ENCODE results near the gene PTOV1.

The PTOV1 gene

DNA sequence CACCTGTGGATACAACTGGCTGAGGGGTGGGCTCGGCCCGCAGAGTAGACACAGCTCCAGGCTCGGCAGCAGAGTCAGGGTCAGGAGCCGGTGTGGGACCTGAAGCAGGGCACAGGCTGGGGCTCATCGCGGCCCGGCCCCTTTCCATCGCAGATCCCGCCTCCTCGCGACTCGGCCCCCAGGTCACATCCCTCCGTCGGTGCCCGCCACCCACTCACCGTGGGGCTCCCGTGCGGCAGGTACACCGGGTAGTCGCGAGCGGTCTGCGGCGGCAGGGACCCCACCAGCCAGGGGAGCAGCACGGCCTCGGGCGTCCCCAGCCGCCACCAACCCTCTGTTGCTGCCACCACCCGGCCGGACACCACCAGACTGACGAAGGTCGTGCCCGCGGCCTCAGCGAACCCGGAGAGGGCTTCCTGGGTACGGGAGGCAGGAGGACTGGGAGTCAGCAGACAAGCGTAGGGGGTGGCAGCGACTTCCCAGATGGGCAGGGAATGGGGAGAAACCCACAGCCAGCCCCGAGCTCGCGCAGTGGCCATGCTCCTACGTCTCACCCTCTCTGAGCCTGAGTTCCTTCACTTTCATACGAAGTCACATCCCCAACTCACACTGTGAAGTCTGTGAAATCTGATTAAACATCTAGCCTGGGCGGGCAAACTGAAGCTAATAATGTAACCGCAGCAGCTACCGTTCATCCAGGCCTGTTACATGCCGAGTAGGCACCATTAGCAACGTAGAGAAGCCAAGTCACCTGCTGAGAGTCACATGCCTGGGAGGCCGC lies 41.6 kb upstream of the PTOV1 start:
- Histone ChIP-seq H3K18ac (ENCODE audit: low read length) (no peak overlapping the region), H3K56ac (ENCODE audit: low read length) (peak overlapping the region; percentile 75), H3K4me3 (ENCODE audit: low read length) (no peak overlapping the region), H3K36me3 (ENCODE audit: control insufficient read depth, insufficient read depth, low read length) (no peaks in the 10 kb centered on the region), H3K4me1 (ENCODE audit: control insufficient read depth, low read depth, low read length) (peaks cover 4% of the 10 kb centered on the region), H2AK5ac (ENCODE audit: low read length) (no peak overlapping the region), H4K8ac (ENCODE audit: low read depth, low read length) (no peak overlapping the region), H3K23ac (ENCODE audit: low read length) (peak overlapping the region; percentile 57), H3K4ac (ENCODE audit: low read depth, low read length) (no peak overlapping the region), H4K5ac (ENCODE audit: low read length) (no peak overlapping the region), H2BK5ac (ENCODE audit: low read length) (no peak overlapping the region), H3K4me2 (ENCODE audit: low read length) (peak overlapping the region; percentile 82), H2BK120ac (ENCODE audit: low read depth, low read length) (no peak overlapping the region), H3K27me3 (ENCODE audit: insufficient read depth, low read length, poor library complexity) (no peaks in the 10 kb centered on the region), H3K9ac (ENCODE audit: low read length) (peak overlapping the region; percentile 74), H3K79me1 (ENCODE audit: low read length) (no peaks in the 10 kb centered on the region), H2BK15ac (replicated peaks; ENCODE audit: low read depth) (no peak overlapping the region), H3K79me2 (ENCODE audit: control insufficient read depth, insufficient read depth, low read length) (no peaks in the 10 kb centered on the region), H3K27ac (ENCODE audit: low read depth, low read length) (no peak overlapping the region)
- DNase-seq, result peak; percentile 55
- no CpG with 5 or more reads among the region's 50 CpGs for WGBS (ENCODE audit: extremely low coverage, insufficient coverage, low lambda C conversion rate)

DNA sequence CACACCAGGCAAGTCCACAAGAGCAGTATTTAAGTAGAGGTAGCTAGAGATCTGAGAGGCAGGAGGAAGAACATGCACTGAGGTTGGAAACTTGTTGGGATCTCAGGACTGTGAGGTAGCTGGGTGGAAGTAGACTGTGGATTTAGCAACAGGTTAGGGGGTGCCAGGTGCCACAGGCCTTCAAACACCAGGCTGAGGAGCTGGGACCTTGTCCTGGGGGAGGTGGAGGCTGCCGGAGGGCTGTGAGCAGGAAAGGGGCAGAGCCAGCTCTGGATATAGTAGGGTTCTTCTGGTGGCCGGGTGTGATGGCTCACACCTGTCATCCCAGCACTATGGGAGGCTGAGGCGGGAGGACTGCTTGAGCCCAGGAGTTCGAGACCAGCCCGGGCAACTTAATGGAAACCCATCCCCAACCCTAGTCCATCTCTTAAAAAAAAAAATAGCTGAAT lies 41.0 kb upstream of the PTOV1 start:
- no peaks in the 10 kb centered on the region for H3K79me1 ChIP-seq (ENCODE audit: low read length)
- H2BK5ac ChIP-seq (ENCODE audit: low read length), result no peak overlapping the region
- H3K27me3 ChIP-seq (ENCODE audit: insufficient read depth, low read length, poor library complexity), result no peaks in the 10 kb centered on the region
- no peaks in the 10 kb centered on the region for H3K79me2 ChIP-seq (ENCODE audit: control insufficient read depth, insufficient read depth, low read length)
- H3K9ac ChIP-seq (ENCODE audit: low read length), result peak overlapping the region; percentile 74
- no peak for DNase-seq
- no peak overlapping the region for H3K18ac ChIP-seq (ENCODE audit: low read length)
- H3K4me1 ChIP-seq (ENCODE audit: control insufficient read depth, low read depth, low read length), result peaks cover 4% of the 10 kb centered on the region
- no peak overlapping the region for H4K8ac ChIP-seq (ENCODE audit: low read depth, low read length)
- no peak overlapping the region for H2AK5ac ChIP-seq (ENCODE audit: low read length)
- peak overlapping the region; percentile 75 for H3K56ac ChIP-seq (ENCODE audit: low read length)
- H3K4ac ChIP-seq (ENCODE audit: low read depth, low read length), result no peak overlapping the region
- H2BK15ac ChIP-seq (replicated peaks; ENCODE audit: low read depth), result no peak overlapping the region
- H4K5ac ChIP-seq (ENCODE audit: low read length), result no peak overlapping the region
- H2BK120ac ChIP-seq (ENCODE audit: low read depth, low read length), result no peak overlapping the region
- no peak overlapping the region for H3K23ac ChIP-seq (ENCODE audit: low read length)
- H3K36me3 ChIP-seq (ENCODE audit: control insufficient read depth, insufficient read depth, low read length), result no peaks in the 10 kb centered on the region
- no peak overlapping the region for H3K4me3 ChIP-seq (ENCODE audit: low read length)
- no CpG with 5 or more reads among the region's 5 CpGs for whole genome bisulfite sequencing (ENCODE audit: extremely low coverage, insufficient coverage, low lambda C conversion rate)
- no peak overlapping the region for H3K4me2 ChIP-seq (ENCODE audit: low read length)
- no peak overlapping the region for H3K27ac ChIP-seq (ENCODE audit: low read depth, low read length)

DNA sequence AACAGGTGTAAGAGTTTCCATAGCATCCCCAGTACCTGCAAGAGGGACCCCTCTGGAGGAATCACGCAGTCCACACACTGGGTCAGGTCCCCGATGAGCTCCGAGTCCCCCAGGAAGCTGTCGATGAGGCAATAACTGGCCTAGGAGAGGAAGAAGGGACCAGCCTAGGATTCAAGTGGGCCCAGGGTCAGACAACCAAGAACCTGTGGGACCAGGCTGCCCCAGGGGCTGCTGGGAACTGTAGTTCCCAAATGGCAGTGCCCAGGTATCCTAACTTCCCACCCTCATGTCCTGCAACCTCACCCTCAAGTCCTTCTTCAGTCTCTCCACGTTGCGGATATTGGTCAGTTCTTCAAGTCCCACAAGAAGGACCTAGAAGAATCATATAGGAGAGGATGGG lies 39.6 kb upstream of the PTOV1 start:
- Histone ChIP-seq H4K5ac (ENCODE audit: low read length) (no peak overlapping the region), H3K79me2 (ENCODE audit: control insufficient read depth, insufficient read depth, low read length) (no peaks in the 10 kb centered on the region), H3K4me1 (ENCODE audit: control insufficient read depth, low read depth, low read length) (peaks cover 4% of the 10 kb centered on the region), H3K36me3 (ENCODE audit: control insufficient read depth, insufficient read depth, low read length) (no peaks in the 10 kb centered on the region), H3K27ac (ENCODE audit: low read depth, low read length) (no peak overlapping the region), H2BK120ac (ENCODE audit: low read depth, low read length) (no peak overlapping the region), H3K79me1 (ENCODE audit: low read length) (no peaks in the 10 kb centered on the region), H2AK5ac (ENCODE audit: low read length) (no peak overlapping the region), H3K56ac (ENCODE audit: low read length) (no peak overlapping the region), H3K4me2 (ENCODE audit: low read length) (no peak overlapping the region), H3K27me3 (ENCODE audit: insufficient read depth, low read length, poor library complexity) (no peaks in the 10 kb centered on the region), H3K23ac (ENCODE audit: low read length) (no peak overlapping the region), H3K4me3 (ENCODE audit: low read length) (no peak overlapping the region), H2BK15ac (replicated peaks; ENCODE audit: low read depth) (no peak overlapping the region), H4K8ac (ENCODE audit: low read depth, low read length) (no peak overlapping the region), H3K9ac (ENCODE audit: low read length) (no peak overlapping the region), H2BK5ac (ENCODE audit: low read length) (no peak overlapping the region), H3K4ac (ENCODE audit: low read depth, low read length) (no peak overlapping the region), H3K18ac (ENCODE audit: low read length) (no peak overlapping the region)
- WGBS (ENCODE audit: extremely low coverage, insufficient coverage, low lambda C conversion rate), result no CpG with 5 or more reads among the region's 6 CpGs
- DNase-seq, result no peak

DNA sequence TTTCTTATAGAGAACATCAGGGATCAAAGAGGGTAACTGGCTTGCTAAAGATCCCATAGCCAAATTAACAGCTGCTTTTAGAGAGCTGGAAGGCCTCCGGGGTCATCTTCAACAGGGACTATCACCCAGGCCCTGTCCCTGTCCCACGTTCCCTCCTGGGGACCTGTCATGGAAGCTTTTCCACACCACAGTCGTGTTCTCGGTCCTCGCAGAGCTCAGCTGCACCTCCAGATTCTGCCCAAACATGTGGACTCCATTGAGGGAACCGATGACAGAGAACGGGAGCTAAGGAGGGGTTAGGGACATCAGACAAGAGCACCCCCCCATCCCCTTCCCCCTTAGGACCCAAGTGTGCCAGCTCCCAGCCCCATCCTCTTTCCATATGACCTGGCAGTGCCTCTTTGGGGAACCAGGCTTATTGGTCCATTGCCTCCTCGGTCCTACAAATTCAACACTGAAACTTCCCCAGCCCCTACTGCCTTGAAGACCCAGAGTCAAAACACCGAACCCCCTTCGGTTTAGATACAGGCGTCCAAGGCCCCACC lies 38.4 kb upstream of the PTOV1 start:
- no peaks in the 10 kb centered on the region for H3K27me3 ChIP-seq (ENCODE audit: insufficient read depth, low read length, poor library complexity)
- H2BK120ac ChIP-seq (ENCODE audit: low read depth, low read length), result no peak overlapping the region
- no peak overlapping the region for H3K23ac ChIP-seq (ENCODE audit: low read length)
- H3K36me3 ChIP-seq (ENCODE audit: control insufficient read depth, insufficient read depth, low read length), result no peaks in the 10 kb centered on the region
- H3K4ac ChIP-seq (ENCODE audit: low read depth, low read length), result no peak overlapping the region
- no peak overlapping the region for H2AK5ac ChIP-seq (ENCODE audit: low read length)
- H4K5ac ChIP-seq (ENCODE audit: low read length), result no peak overlapping the region
- WGBS (ENCODE audit: extremely low coverage, insufficient coverage, low lambda C conversion rate), result no CpG with 5 or more reads among the region's 11 CpGs
- peak overlapping the region; percentile 30 for H3K18ac ChIP-seq (ENCODE audit: low read length)
- H2BK15ac ChIP-seq (replicated peaks; ENCODE audit: low read depth), result no peak overlapping the region
- H3K27ac ChIP-seq (ENCODE audit: low read depth, low read length), result no peak overlapping the region
- H3K4me3 ChIP-seq (ENCODE audit: low read length), result peak overlapping the region; percentile 32
- H3K9ac ChIP-seq (ENCODE audit: low read length), result peak overlapping the region; percentile 80
- DNase-seq, result no peak
- H3K56ac ChIP-seq (ENCODE audit: low read length), result peak overlapping the region; percentile 74
- peak overlapping the region; percentile 53 for H3K4me2 ChIP-seq (ENCODE audit: low read length)
- H3K79me1 ChIP-seq (ENCODE audit: low read length), result no peaks in the 10 kb centered on the region
- H2BK5ac ChIP-seq (ENCODE audit: low read length), result no peak overlapping the region
- H4K8ac ChIP-seq (ENCODE audit: low read depth, low read length), result no peak overlapping the region
- H3K4me1 ChIP-seq (ENCODE audit: control insufficient read depth, low read depth, low read length), result peaks cover 4% of the 10 kb centered on the region
- H3K79me2 ChIP-seq (ENCODE audit: control insufficient read depth, insufficient read depth, low read length), result no peaks in the 10 kb centered on the region

DNA sequence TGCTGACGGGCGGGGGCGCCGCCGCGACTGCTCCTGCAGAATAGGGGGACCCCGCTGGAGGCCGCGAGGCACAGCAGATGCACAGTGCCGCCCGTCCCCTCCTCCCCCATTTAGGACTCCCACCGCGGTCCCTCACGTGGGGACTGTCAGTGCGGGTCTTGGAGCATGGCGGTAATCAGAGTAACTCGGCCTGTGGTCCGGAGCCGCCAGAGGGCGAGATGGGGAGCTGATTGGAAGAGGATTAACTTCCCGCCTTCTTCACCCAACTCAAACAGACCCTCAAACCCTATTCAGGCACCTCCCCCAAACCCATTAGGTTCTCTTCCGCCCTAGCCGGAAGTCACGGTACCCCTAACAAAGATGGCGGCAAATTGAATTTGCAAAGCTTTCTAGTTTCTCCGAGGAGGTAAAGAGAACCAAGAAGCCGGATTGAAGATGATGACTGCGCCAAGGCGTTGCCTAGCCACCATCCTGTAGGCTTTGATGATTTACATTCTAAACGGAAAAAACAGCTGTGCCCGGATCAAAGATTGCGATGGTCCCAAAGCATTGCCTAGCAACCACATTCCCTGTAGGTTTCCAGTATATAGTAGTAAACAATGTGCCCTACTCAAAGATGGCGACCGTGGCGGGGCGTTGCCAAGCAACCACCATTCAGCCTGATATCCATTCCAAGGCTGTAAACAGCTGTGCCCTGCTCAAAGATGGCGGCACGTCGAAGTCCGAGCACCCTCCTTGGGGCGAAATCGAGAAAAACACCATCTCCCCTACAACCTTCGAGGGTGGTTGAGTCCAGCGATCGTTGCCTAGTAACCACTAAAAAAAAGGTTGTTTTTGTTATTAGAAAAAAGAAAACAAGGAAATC lies 37.7 kb upstream of the PTOV1 start, which contains the start of gene FUZ:
Gene FUZ, minus strand, starts transcription at position 296 of the 865 bp plus-strand sequence. Its CDS starts 186 bp downstream, at position 110.
- H4K8ac ChIP-seq (ENCODE audit: low read depth, low read length), result no peak within 1 kb of the TSS
- H3K27me3 ChIP-seq (ENCODE audit: insufficient read depth, low read length, poor library complexity), result no peaks in the 10 kb centered on the region
- no peak within 1 kb of the TSS for H2BK15ac ChIP-seq (replicated peaks; ENCODE audit: low read depth)
- H3K36me3 ChIP-seq (ENCODE audit: control insufficient read depth, insufficient read depth, low read length), result no peaks in the 10 kb centered on the region
- H3K9ac ChIP-seq (ENCODE audit: low read length), result peak within 1 kb of the TSS; percentile 80
- H3K18ac ChIP-seq (ENCODE audit: low read length), result peak within 1 kb of the TSS; percentile 30
- no peak within 1 kb of the TSS for H4K5ac ChIP-seq (ENCODE audit: low read length)
- H3K56ac ChIP-seq (ENCODE audit: low read length), result peak within 1 kb of the TSS; percentile 86
- no peak within 1 kb of the TSS for H2AK5ac ChIP-seq (ENCODE audit: low read length)
- H3K4me1 ChIP-seq (ENCODE audit: control insufficient read depth, low read depth, low read length), result peaks cover 4% of the 10 kb centered on the region
- H3K79me1 ChIP-seq (ENCODE audit: low read length), result no peaks in the 10 kb centered on the region
- no peak within 1 kb of the TSS for H3K27ac ChIP-seq (ENCODE audit: low read depth, low read length)
- H3K4ac ChIP-seq (ENCODE audit: low read depth, low read length), result no peak within 1 kb of the TSS
- H3K79me2 ChIP-seq (ENCODE audit: control insufficient read depth, insufficient read depth, low read length), result no peaks in the 10 kb centered on the region
- peak within 1 kb of the TSS; percentile 53 for H3K4me2 ChIP-seq (ENCODE audit: low read length)
- peak within 1 kb of the TSS; percentile 58 for H2BK5ac ChIP-seq (ENCODE audit: low read length)
- peak within 1 kb of the TSS; percentile 73 for H3K4me3 ChIP-seq (ENCODE audit: low read length)
- no peak within 1 kb of the TSS for H2BK120ac ChIP-seq (ENCODE audit: low read depth, low read length)
- WGBS (ENCODE audit: extremely low coverage, insufficient coverage, low lambda C conversion rate), result no CpG with 5 or more reads among the region's 45 CpGs
- H3K23ac ChIP-seq (ENCODE audit: low read length), result no peak within 1 kb of the TSS
- DNase-seq, result peak; percentile 100
